ENCODE measurements around the gene CCDC187.

The CCDC187 gene

DNA sequence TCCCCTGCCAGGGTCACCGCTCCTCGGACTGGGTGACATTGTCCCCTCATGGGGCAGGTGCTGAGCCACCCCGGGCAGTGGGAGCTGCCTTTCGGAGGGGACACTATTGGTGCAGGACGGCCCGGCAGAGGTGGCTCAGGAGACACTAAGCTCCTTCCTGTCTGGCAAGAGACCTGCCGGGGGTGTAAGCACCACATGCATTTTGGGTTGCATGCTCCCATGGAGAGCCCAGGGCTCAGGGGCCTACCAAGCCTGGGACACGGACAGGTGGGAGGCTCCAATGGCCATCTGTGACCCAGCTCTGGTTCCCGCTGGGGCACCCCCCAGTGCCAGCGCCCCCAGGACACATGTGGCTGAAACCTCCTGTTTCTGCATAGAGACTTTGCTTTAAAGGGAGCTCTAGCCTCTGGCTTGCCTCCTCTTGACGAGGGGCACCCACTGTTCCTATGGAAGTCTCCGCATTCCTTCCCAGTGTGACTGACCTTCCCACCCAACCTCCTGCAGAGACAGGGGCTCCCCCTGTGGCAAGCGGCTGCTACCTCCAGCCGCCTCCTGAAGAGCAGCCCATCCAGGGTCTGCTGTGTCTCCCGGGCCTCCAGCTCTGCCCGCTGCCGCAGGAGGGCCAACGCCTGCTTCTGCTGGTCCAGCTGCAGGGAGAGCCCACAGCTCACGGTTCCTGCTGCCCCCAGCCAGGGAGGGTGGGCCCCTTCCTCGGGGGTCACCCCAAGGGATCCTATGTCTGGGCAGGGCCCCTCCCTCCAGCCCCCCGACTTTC lies 28.1 kb downstream of the CCDC187 start:
- Histone ChIP-seq H3K36me3 (ENCODE audit: insufficient read depth, low read length) (no peaks in the 10 kb centered on the region), H3K9me3 (ENCODE audit: insufficient read depth, low read length, severe bottlenecking) (no peaks in the 10 kb centered on the region), H3K9ac (ENCODE audit: low read depth, low read length) (no peak overlapping the region), H3K27me3 (ENCODE audit: insufficient read depth, low read length, poor library complexity) (peaks cover 3% of the 10 kb centered on the region), H2AFZ (ENCODE audit: low read depth, low read length) (no peak overlapping the region), H3K79me2 (ENCODE audit: insufficient read depth, low read length) (no peaks in the 10 kb centered on the region), H3K4me3 (ENCODE audit: low read depth in 1 of 2, low read length in 2 of 2) (no peak overlapping the region), H4K20me1 (ENCODE audit: insufficient read depth, low read length) (peaks cover 3% of the 10 kb centered on the region; the same call in 1 of the 2 replicates), H3K4me1 (ENCODE audit: insufficient read depth, low read length) (no peaks in the 10 kb centered on the region), H3K4me2 (ENCODE audit: insufficient read depth, low read length) (no peak overlapping the region), H3K27ac (ENCODE audit: low read length) (no peak overlapping the region)
- ATAC-seq (ENCODE audit: insufficient read depth, low read depth) (no peak), DNase-seq (no peak)
- TF ChIP-seq CTCF (IDR thresholded peaks at IDR 0.05; ENCODE audit: borderline replicate concordance, extremely low read depth, low read length, poor library complexity, severe bottlenecking) (no peak), EZH2 (IDR thresholded peaks at IDR 0.05; ENCODE audit: borderline replicate concordance, low read depth, low read length, severe bottlenecking) (no peak)

DNA sequence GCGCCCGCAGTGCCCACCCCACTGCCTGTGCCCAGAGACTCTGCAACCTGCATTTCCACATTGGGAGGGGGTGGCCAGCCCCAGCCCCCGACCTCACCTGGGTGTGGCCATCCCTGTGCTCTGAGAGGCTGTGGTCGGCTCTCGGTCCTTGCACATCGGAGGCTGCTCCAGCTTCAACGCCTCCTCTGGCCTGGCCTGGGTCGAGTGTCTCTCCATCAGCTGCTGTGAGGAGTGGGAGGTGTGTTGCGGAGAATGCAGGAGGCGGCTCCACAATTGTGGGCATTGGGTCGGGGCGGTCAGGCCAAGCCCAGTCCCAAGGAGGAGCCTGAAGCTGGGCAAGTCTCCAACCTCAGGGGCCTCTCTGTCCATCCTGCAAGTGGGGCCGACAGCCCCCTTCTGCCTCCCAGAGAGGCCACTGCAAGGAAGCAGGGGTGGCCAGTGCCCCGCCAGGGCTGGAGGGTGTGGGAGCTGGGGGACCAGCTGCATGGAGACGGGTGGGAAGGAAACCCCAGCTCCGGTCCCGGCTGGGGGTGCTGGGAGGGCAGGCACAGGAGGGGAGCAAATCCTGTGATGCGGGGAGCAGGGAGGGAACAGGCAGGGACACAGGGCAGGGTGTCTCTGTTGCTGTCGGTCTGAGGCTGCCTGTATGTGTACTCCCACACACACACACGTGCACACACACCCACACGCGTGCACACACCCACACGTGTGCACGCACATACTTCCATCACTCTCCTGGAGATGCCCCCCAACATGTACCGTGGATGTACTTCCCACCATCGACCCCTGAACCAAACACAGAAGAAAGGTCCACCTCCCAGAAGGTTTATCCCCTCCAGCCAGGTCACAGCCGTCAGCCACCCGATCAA lies 28.9 kb downstream of the CCDC187 start:
- peaks cover 3% of the 10 kb centered on the region for H3K27me3 ChIP-seq (ENCODE audit: insufficient read depth, low read length, poor library complexity)
- no peak overlapping the region for H2AFZ ChIP-seq (ENCODE audit: low read depth, low read length)
- peaks cover 3% of the 10 kb centered on the region; the same call in 1 of the 2 replicates for H4K20me1 ChIP-seq (ENCODE audit: insufficient read depth, low read length)
- DNase-seq: no peak
- H3K79me2 ChIP-seq (ENCODE audit: insufficient read depth, low read length): no peaks in the 10 kb centered on the region
- TF ChIP-seq CTCF (IDR thresholded peaks at IDR 0.05; ENCODE audit: borderline replicate concordance, extremely low read depth, low read length, poor library complexity, severe bottlenecking) (no peak), EZH2 (IDR thresholded peaks at IDR 0.05; ENCODE audit: borderline replicate concordance, low read depth, low read length, severe bottlenecking) (no peak)
- H3K4me3 ChIP-seq (ENCODE audit: low read depth in 1 of 2, low read length in 2 of 2): no peak overlapping the region
- no peaks in the 10 kb centered on the region for H3K36me3 ChIP-seq (ENCODE audit: insufficient read depth, low read length)
- H3K4me2 ChIP-seq (ENCODE audit: insufficient read depth, low read length): no peak overlapping the region
- no peak for ATAC-seq (ENCODE audit: insufficient read depth, low read depth)
- H3K4me1 ChIP-seq (ENCODE audit: insufficient read depth, low read length): no peaks in the 10 kb centered on the region
- no peaks in the 10 kb centered on the region for H3K9me3 ChIP-seq (ENCODE audit: insufficient read depth, low read length, severe bottlenecking)
- no peak overlapping the region for H3K9ac ChIP-seq (ENCODE audit: low read depth, low read length)
- H3K27ac ChIP-seq (ENCODE audit: low read length): no peak overlapping the region

GRCh38 chr9:136273921-136274785 lies 29.7 kb downstream of the CCDC187 start:
- TF ChIP-seq CTCF (IDR thresholded peaks at IDR 0.05; ENCODE audit: borderline replicate concordance, extremely low read depth, low read length, poor library complexity, severe bottlenecking): no peak
- TF ChIP-seq EZH2 (IDR thresholded peaks at IDR 0.05; ENCODE audit: borderline replicate concordance, low read depth, low read length, severe bottlenecking): no peak
- no peak overlapping the region for H3K4me2 ChIP-seq (ENCODE audit: insufficient read depth, low read length)
- no peak overlapping the region for H3K9ac ChIP-seq (ENCODE audit: low read depth, low read length)
- no peak overlapping the region for H3K27ac ChIP-seq (ENCODE audit: low read length)
- no peak overlapping the region for H2AFZ ChIP-seq (ENCODE audit: low read depth, low read length)
- no peak overlapping the region for H3K4me3 ChIP-seq (ENCODE audit: low read depth in 1 of 2, low read length in 2 of 2)
- H3K9me3 ChIP-seq (ENCODE audit: insufficient read depth, low read length, severe bottlenecking): no peaks in the 10 kb centered on the region
- peaks cover 3% of the 10 kb centered on the region for H3K27me3 ChIP-seq (ENCODE audit: insufficient read depth, low read length, poor library complexity)
- no peaks in the 10 kb centered on the region for H3K4me1 ChIP-seq (ENCODE audit: insufficient read depth, low read length)
- H4K20me1 ChIP-seq (ENCODE audit: insufficient read depth, low read length): peaks cover 3% of the 10 kb centered on the region; the same call in 1 of the 2 replicates
- no peak for DNase-seq
- H3K79me2 ChIP-seq (ENCODE audit: insufficient read depth, low read length): no peaks in the 10 kb centered on the region
- no peak for ATAC-seq (ENCODE audit: insufficient read depth, low read depth)
- H3K36me3 ChIP-seq (ENCODE audit: insufficient read depth, low read length): no peaks in the 10 kb centered on the region
